GM18511 (cell line): ENCODE results near the gene ADSS2.

Source experiments
- ATAC-seq: cut with Tn5 transposase; IDR thresholded peaks from one replicate; pipeline ENCODE4 v1.9.1; 2021; ENCODE audit warnings: mild to moderate bottlenecking, moderate library complexity; ENCODE audit not compliant: unreplicated experiment

ADSS2 gene

GRCh38 chr1:244447024-244447423 is 4.7 kb downstream of the ADSS2 start:
- ATAC-seq, result no peak

GRCh38 chr1:244445320-244446181 is 6.2 kb downstream of the ADSS2 start:
- no peak for ATAC-seq

DNA sequence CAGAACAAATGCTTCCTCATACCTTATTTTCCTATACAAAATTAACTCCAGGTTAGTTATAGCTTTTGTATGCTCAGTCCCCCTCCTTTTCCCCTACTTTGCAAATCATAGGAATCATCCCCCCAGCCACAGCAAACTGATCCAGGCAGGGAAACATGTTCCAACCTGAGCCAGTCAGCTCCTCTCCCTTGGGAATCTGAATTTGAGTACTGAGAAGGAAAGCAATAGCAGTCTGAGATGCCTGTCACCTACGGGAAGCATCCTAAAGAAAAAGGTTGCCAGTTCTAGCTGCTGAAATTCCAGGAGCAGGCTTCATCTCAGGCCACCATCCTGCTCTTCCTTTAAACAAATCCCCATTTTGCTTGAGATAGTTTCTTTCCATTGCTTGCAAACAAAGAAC is 6.9 kb downstream of the ADSS2 start:
- no peak for ATAC-seq

- no peak for ATAC-seq
These were observed 8.9 kb downstream of the ADSS2 start for GRCh38 chr1:244442850-244443249.

GRCh38 chr1:244439391-244440032 is 12.2 kb downstream of the ADSS2 start:
- no peak for ATAC-seq

DNA sequence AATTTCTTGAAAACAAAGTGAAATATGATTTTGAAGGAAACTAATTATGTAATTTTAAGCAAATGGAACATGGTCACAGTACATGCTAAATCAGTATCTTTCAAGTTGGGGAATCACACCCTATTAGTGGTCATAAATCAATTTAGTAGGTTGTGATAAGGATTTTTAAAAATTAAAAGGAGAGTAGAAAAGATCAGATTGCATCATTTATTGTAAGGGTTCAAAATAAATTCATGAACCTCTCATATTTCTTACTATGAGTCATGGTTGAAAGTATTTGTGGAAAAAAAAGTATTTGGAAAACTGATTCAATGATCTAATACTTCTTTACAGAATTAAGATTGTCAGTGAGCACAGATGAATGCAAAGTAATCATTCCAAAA is 14.6 kb downstream of the ADSS2 start:
- no peak for ATAC-seq

DNA sequence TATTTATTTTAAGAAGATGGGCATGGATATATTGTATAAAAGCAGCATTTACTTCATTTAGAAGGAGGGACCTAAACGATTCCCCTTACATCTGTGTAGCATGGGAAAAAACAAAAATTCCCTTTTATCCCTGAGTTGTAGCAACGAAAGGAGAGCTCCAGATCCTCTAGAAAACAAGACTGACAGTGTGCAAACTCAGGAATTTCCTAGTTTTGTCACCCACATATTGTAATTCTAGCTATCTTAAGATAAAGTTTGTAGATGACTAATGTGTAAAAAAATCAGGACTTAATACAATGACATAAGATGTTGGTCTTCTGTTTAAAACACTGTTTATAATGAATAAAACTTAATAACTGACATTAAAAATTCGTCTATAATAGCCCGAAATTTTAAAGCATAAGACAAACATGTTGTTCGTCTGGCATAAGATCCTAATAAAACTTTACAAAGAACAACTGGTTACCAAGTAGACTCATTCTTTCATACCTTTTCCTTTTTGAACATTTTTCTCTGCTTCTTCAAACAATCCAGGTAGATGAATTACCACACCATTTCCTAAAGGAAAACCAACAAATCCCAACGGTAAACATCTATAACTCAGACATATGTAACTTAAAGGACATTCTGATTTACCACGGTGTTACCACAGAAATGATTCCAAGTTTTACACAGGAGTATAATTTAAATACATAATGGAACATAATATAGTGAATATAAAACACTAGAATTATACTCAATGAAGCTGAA is 15.2 kb downstream of the ADSS2 start:
- no peak for ATAC-seq

DNA sequence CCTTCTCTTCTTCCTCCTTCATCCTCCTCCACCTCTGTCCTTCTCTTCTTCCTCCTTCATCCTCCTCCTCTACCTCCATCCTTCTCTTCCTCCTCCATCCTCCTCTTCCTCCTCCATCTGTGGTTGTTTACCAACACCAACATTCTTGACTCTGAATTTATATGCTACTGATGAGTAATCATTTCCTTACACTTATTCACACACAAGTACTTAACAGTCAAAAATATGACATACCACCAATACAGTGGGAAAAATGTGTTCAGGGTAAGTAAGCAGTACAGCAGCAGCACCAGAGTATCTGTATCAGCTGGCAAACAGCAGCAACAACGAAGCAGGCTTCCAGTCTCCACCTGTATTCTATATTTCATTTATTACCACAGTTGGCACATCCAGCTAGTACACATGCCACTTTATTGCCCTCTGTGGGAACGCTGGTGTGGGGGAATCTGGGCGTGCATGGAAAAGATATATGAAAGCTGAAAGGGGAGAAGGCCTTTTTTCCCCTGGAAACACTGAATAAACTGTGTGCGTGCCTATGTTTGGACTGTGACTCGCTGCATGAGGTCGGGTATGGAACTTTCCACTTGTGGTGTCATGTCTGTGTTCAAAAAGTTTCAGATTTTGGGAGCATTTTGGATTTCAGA is 16.0 kb downstream of the ADSS2 start:
- ATAC-seq, result no peak

DNA sequence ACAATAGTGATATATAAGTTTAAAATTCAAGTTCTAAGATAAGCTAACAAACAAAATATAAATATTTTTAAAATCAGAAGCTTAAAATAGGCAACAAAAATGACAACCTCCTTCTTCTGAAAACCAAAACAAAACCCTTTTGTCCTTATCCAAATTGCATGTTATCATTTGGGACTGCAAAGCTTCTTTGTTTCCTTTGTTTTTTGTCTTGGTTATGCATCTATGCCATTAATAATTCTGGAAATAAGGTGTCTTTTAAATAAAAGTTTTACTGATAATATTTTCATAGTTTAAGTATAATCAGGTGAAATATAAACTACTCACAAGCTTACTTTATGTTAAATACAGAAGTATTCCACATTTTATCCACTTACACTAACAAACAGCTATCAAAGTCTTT is 20.5 kb downstream of the ADSS2 start:
- no peak for ATAC-seq

- ATAC-seq, result no peak
These were observed 21.9 kb downstream of the ADSS2 start for GRCh38 chr1:244429818-244430217.

DNA sequence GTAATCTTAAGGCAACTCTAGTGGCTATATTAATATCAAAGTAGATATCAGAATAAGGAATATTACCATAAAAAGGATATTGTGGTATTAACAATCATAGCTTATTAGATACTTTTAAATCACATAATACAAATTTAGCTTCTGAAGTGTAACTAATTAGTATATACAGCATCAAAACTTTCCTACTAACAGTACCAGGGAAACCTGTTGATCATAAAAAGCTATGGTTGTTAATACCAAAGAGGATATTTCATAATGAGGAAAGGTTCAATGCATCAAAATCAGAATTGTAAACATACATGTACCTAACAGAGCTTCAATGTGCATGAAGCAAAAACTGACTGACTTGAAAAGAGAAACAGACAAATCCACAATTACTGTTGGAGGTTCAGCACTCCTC is 24.1 kb downstream of the ADSS2 start:
- no peak for ATAC-seq

DNA sequence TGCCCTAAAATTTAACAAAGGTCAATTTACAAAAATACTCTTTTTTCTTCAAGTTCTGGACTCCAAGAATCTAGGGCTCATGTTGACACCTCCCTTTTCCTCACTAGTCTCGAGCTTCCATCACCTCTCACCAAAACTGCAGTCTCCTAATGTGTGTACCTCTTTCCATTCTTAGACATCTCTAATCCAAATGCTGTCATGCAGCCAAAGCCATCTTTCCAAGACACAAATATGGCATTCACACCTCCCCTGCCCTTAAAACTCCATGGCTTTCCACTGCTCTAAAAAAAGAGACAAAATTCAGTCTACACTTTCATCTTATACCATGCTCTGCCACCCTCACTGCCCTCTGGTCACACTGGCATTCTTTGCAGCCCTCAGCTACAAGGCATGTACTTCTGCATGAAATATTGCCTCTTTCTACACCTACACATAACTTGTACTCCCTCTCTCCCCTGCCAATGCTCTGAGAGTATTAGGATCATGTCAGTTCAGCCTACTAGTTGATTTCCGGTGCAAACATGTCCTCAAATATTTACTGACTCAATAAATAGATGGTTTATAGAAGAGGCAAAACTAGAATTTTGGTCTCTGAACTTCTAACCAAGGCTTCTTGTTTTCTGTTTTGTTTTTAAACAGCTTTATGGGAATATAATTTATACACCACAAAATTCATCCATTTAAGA is 26.9 kb downstream of the ADSS2 start:
- ATAC-seq, result no peak

DNA sequence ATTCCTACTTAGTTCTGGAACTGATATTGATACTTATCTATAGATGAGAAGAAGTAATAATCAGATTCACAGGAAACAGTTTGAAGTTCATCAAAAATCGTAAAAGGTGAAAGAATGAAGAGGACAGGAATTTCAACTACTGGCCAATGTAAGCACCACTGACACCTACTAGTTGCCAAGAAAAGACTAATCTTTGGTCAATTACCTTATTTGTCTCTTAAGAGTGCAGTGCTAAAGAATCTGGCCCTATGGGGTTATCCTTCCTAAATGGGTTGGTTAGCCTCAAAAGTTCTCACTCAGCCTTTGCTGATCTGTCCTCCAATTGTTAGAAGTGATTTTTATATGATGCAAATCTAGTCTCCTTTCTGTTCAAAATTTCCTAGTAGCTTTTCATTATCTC is 29.5 kb downstream of the ADSS2 start:
- ATAC-seq, result no peak

GRCh38 chr1:244419024-244419423 is 32.7 kb downstream of the ADSS2 start:
- ATAC-seq, result no peak

GRCh38 chr1:244414543-244414942 is 37.2 kb downstream of the ADSS2 start:
- ATAC-seq, result no peak

GRCh38 chr1:244413736-244414135 is 38.0 kb downstream of the ADSS2 start:
- ATAC-seq, result no peak

GRCh38 chr1:244412176-244412575 is 39.5 kb downstream of the ADSS2 start:
- ATAC-seq, result no peak

DNA sequence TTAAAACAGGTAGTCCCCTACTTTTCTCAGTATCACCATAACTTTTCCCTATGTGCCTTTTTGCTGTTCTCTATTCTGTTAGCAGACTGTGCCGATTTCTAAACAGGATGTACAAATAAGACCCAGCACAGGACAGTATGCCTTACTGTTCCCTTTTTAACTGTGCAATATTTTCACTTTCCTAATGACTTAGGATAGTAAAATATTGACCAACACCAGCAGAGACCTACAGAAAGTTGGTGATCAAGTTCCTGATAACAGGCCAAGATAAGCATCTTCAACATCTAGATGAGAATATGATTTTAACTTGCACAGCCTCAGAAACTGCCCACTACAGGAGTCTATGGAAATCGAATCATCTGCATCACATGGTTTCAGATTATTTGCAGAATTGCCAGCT is 42.0 kb downstream of the ADSS2 start:
- ATAC-seq, result peak; percentile 86

DNA sequence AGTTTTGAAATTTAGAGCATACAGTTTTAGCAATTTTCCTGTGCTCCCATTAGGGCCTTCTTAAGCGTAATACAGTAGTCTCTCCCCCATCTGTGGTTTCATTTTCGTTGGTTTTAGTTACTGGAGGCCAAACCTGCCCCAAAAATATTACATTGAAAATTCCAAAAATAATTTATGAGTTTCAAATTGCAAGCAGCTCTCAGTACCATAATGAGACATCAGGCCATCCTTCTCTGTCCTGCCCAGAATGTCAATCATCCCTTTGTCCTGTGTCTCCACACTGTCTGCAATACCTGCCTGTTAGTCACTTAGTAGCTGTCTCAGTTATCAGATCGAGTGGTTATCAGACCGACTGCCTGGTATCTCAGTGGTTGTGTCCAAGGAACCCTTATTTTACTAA is 45.4 kb downstream of the ADSS2 start:
- ATAC-seq, result peak; percentile 83

DNA sequence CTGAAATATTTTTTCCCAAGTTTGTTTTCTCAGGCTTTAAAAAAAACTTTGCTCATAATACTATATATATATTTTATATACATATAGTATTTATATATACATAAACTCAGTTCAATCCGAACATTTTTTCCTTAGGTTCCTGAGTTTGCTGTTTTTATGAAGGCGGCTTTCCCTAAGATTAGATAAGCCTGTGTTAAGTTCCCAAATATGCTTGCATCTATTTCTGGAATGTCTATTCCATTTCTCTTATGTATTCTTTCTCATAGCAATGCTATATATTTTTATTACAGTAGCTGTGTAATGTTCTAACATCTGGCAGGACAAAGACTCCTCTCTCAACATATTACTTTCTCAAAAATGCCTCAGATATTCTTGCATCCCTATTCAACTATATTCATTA is 45.9 kb downstream of the ADSS2 start:
- ATAC-seq, result peak; percentile 7

DNA sequence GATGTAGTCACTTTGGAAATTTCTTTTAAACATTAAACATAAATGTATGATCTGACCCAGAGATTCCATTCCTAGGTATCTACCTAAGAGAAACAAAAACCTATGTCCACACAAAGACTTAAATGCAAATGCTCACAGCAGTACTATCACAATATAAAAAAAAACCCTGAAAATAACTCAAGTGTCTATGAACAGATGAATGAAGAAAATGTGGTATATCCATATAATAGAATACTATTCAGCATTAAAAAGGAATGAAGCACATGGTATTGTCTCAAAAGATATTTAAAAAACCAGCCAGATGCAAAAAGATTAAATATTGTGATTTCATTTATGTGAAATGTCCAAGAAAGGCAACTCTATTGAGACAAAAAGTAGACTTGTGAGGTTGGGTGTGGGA is 48.3 kb downstream of the ADSS2 start:
- no peak for ATAC-seq
